H1 (cell line): Measurements from ENCODE around the gene ADCK1. TPM values are rescaled to one million over a fixed set of nuclear protein-coding genes. Genes with fewer than 3 reads are reported as not detected.
"Not testable (repeated sequence)": the region's sequence is repeated elsewhere in the genome, so short reads cannot be mapped to it uniquely, and the experiment has no call there.

Experiments used
- CTCF ChIA-PET: fragments of 300-600 bp; sonication (Branson Sonifier 250); formaldehyde crosslinking; loops from one replicate; lab custom pipeline; 2021; ENCODE audit not compliant: partially characterized antibody; lab: Charles Lee
- POLR2A ChIA-PET: fragments of 300-600 bp; sonication (Branson Sonifier 250); formaldehyde crosslinking; loops from one replicate; lab custom pipeline; 2021; ENCODE audit warnings: inconsistent platforms; ENCODE audit not compliant: partially characterized antibody; lab: Charles Lee
- DNase-seq, 2 experiments: peaks; one replicate each; pipeline versions ENCODE4 v3.0.0 to v3.0.0-alpha.2; 2010 to 2022; ENCODE audit warnings: low spot score in 2 of 2, low read depth in 1 of 2, mixed read lengths in 1 of 2
- FAIRE-seq: peaks from 2 replicates; lab custom pipeline; 2011; peaks lifted over from hg19 to GRCh38; lab: Jason Lieb, UNC
- H2AFZ ChIP-seq: 2 replicates; pipeline ENCODE4 v1.8.1; 2012; ENCODE audit warnings: low read length, inconsistent platforms
- H2AK5ac ChIP-seq: 2 replicates; pipeline ENCODE4 v1.6.1; 2013; ENCODE audit warnings: low read depth, low read length
- H2BK120ac ChIP-seq: replicated peaks from 2 replicates; pipeline ENCODE3; 2013; ENCODE audit warnings: low read depth, low read length, inconsistent platforms
- H2BK12ac ChIP-seq: 2 replicates; pipeline ENCODE4 v1.6.1; 2013; ENCODE audit warnings: low read depth, low read length
- H2BK15ac ChIP-seq: 2 replicates; pipeline ENCODE4 v1.6.1; 2013; ENCODE audit warnings: low read length
- H2BK20ac ChIP-seq: 2 replicates; pipeline ENCODE4 v1.6.1; 2013; ENCODE audit warnings: low read length
- H2BK5ac ChIP-seq: 2 replicates; pipeline ENCODE4 v1.6.1; 2013; ENCODE audit warnings: low read depth, low read length
- H3K14ac ChIP-seq: 2 replicates; pipeline ENCODE4 v1.6.1; 2013; ENCODE audit warnings: inconsistent platforms; ENCODE audit not compliant: insufficient read length
- H3K18ac ChIP-seq: 2 replicates; pipeline ENCODE4 v1.6.1; 2013; ENCODE audit warnings: low read length; ENCODE audit errors: extremely low read depth
- H3K23ac ChIP-seq: 2 replicates; pipeline ENCODE4 v1.6.1; 2013; ENCODE audit warnings: inconsistent platforms; ENCODE audit not compliant: insufficient read length
- H3K23me2 ChIP-seq: 2 replicates; pipeline ENCODE4 v1.6.1; 2013; ENCODE audit warnings: low read depth, low read length
- H3K27ac ChIP-seq: 2 replicates; pipeline ENCODE4 v1.6.1; 2011; ENCODE audit warnings: low read depth, low read length, inconsistent platforms
- H3K27me3 ChIP-seq, 4 experiments: replicated peaks in 1 of 4; 1 replicate in 1 of 4; 2 replicates in 3 of 4; pipeline versions ENCODE4 v1.6.1 to v1.8.1; 2011 to 2013; ENCODE audit warnings: low read length in 3 of 4, mild to moderate bottlenecking in 3 of 4, inconsistent platforms in 2 of 4, mixed read lengths in 2 of 4, moderate library complexity in 1 of 4; ENCODE audit not compliant: control insufficient read depth in 3 of 4, insufficient read depth in 3 of 4; ENCODE audit errors: extremely low read depth in 1 of 4
- H3K36me3 ChIP-seq, 4 experiments: 2 replicates each; pipeline versions ENCODE4 v1.6.1 to v1.8.1; 2011 to 2013; ENCODE audit warnings: mild to moderate bottlenecking in 4 of 4, low read length in 3 of 4, moderate library complexity in 2 of 4, control low read depth in 1 of 4, inconsistent platforms in 1 of 4; ENCODE audit not compliant: insufficient read depth in 4 of 4, control insufficient read depth in 2 of 4
- H3K4ac ChIP-seq: replicated peaks from 2 replicates; pipeline ENCODE3; 2013; ENCODE audit warnings: low read length, low read depth, mixed read lengths, inconsistent platforms; ENCODE audit not compliant: insufficient read length
- H3K4me1 ChIP-seq, 4 experiments: replicated peaks in 1 of 4; 1 replicate in 1 of 4; 2 replicates in 3 of 4; pipeline versions ENCODE4 v1.6.1 to v1.8.1; 2011 to 2013; ENCODE audit warnings: low read length in 3 of 4, inconsistent platforms in 2 of 4, mixed read lengths in 1 of 4; ENCODE audit not compliant: insufficient read depth in 4 of 4, control insufficient read depth in 3 of 4
- H3K4me2 ChIP-seq, 2 experiments: 2 replicates each; pipeline versions ENCODE4 v1.6.1 to v1.8.1; 2011 to 2013; ENCODE audit warnings: low read depth in 2 of 2, low read length in 2 of 2, control low read depth in 1 of 2, inconsistent platforms in 1 of 2, mild to moderate bottlenecking in 1 of 2; ENCODE audit not compliant: insufficient read depth in 1 of 2
- H3K4me3 ChIP-seq, 4 experiments: fragments of 200-600, 300-600 bp in 1 of 4; sonication (generic), shearing (Covaris generic), sonication (Bioruptor Twin) in 1 of 4; 2 replicates each; pipeline versions ENCODE4 v1.5.1 to v1.8.1; 2011 to 2016; ENCODE audit warnings: low read length in 4 of 4, low read depth in 3 of 4, control low read depth in 2 of 4, inconsistent platforms in 2 of 4, mild to moderate bottlenecking in 2 of 4, mixed read lengths in 1 of 4, moderate library complexity in 1 of 4; ENCODE audit not compliant: insufficient read depth in 2 of 4; ENCODE audit errors: extremely low read depth in 1 of 4
- H3K56ac ChIP-seq: replicated peaks from 2 replicates; pipeline ENCODE3; 2013; ENCODE audit warnings: low read depth, mild to moderate bottlenecking, mixed read lengths, low read length, inconsistent platforms; ENCODE audit not compliant: insufficient read length
- H3K79me1 ChIP-seq: 2 replicates; pipeline ENCODE4 v1.6.1; 2013; ENCODE audit warnings: low read depth, low read length, control low read depth
- H3K79me2 ChIP-seq, 2 experiments: 2 replicates each; pipeline versions ENCODE4 v1.6.1 to v1.8.1; 2012 to 2013; ENCODE audit warnings: low read length in 2 of 2, mild to moderate bottlenecking in 2 of 2, inconsistent platforms in 1 of 2; ENCODE audit not compliant: insufficient read depth in 2 of 2, control insufficient read depth in 1 of 2
- H3K9ac ChIP-seq, 4 experiments: replicated peaks in 1 of 4; 1 replicate in 1 of 4; 2 replicates in 3 of 4; pipeline versions ENCODE4 v1.6.1 to v1.8.1; 2011 to 2013; ENCODE audit warnings: low read depth in 3 of 4, low read length in 3 of 4, control low read depth in 2 of 4, mild to moderate bottlenecking in 2 of 4, moderate library complexity in 2 of 4, inconsistent platforms in 1 of 4; ENCODE audit errors: extremely low read depth in 1 of 4
- H3K9me3 ChIP-seq, 2 experiments: 2 replicates each; pipeline versions ENCODE4 v1.6.1 to v1.8.1; 2012 to 2013; ENCODE audit warnings: mild to moderate bottlenecking in 2 of 2, moderate library complexity in 2 of 2, control low read depth in 1 of 2, inconsistent platforms in 1 of 2, low read depth in 1 of 2, low read length in 1 of 2, mixed read lengths in 1 of 2; ENCODE audit not compliant: insufficient read depth in 2 of 2
- H4K20me1 ChIP-seq, 2 experiments: replicated peaks in 1 of 2; 2 replicates each; pipeline versions ENCODE3 to v1.8.1; 2011 to 2013; ENCODE audit warnings: inconsistent platforms in 2 of 2, low read length in 2 of 2, mild to moderate bottlenecking in 1 of 2; ENCODE audit not compliant: insufficient read depth in 2 of 2, control insufficient read depth in 1 of 2
- H4K5ac ChIP-seq: 2 replicates; pipeline ENCODE4 v1.6.1; 2013; ENCODE audit warnings: low read length, low read depth, mixed read lengths, inconsistent platforms; ENCODE audit not compliant: insufficient read length
- H4K8ac ChIP-seq: 2 replicates; pipeline ENCODE4 v1.8.0; 2013; ENCODE audit warnings: mild to moderate bottlenecking, moderate library complexity, low read length, inconsistent platforms; ENCODE audit not compliant: insufficient read depth; ENCODE audit errors: extremely low read depth
- H4K91ac ChIP-seq: replicated peaks from 2 replicates; pipeline ENCODE3; 2013; ENCODE audit warnings: low read length, mixed read lengths, inconsistent platforms; ENCODE audit not compliant: insufficient read length
- WGBS, 2 experiments: shearing (Covaris generic) in 1 of 2; methylation state at CpG; one replicate each; pipeline versions ENCODE4 v1.1.6 to v1.1.7; 2013 to 2015; ENCODE audit warnings: low lambda C conversion rate in 2 of 2, mixed read lengths in 2 of 2, inconsistent platforms in 1 of 2, low coverage in 1 of 2, missing lambda C conversion rate in 1 of 2; ENCODE audit not compliant: insufficient replicate concordance in 2 of 2, insufficient coverage in 1 of 2, insufficient read length in 1 of 2; ENCODE audit errors: extremely low coverage in 1 of 2, missing lambda C conversion rate in 1 of 2; 5-methylcytosine and 5-hydroxymethylcytosine counted together
- polyA plus RNA-seq, 7 experiments: library from polyadenylated mRNA; depleted of rRNA in 3 of 7; stranded (reverse) in 5 of 7; unstranded in 2 of 7; fragments of >200 nt in 5 of 7; fragments of 200-250 nt in 2 of 7; gene quantifications; 1 replicate in 5 of 7; 2 replicates in 1 of 7; 4 replicates in 1 of 7; pipeline versions ENCODE4 v1.2.1 to v1.2.3, GENCODE V29; 2011 to 2013; ENCODE audit warnings: missing spikeins in 2 of 7, mixed read lengths in 2 of 7
- total RNA-seq: library from RNA; stranded (reverse); fragmentation: NEBNext Ultra II Directional; extraction: Animal tissue kit (Norgen Biotek cat#: 25700); gene quantifications from 2 replicates; pipeline ENCODE4 v1.2.1, GENCODE V29; 2021

ADCK1 gene
- total and polyA plus RNA-seq, 2 of the 8 experiments (the other 6 are each of a cell fraction or from before 2014, with no cell fraction given): 11.0 to 16.8 TPM

DNA sequence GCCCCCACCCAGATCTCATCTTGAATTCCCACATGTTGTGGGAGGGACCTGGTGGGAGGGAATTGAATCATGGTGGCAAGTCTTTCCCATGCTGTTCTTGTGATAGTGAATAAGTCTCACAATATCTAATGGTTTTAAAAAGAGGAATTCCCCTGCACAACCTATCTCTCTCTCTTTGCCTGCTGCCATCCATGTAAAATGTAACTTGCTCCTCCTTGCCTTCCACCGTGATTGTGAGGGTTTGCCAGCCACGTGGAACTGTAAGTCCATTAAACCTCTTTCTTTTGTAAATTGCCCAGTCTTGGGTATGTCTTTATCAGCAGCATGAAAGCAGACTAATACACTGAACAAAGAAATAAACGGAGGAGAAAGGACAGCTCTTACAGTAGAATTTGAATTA, 159.8 kb downstream of the ADCK1 start:
- H2AK5ac ChIP-seq, H3K4me1 ChIP-seq, H2BK120ac ChIP-seq, H2BK12ac ChIP-seq, H4K20me1 ChIP-seq, POLR2A ChIA-PET, H3K9ac ChIP-seq, H3K79me2 ChIP-seq, H3K27ac ChIP-seq, H2BK15ac ChIP-seq, CTCF ChIA-PET, H3K23ac ChIP-seq, DNase-seq, H3K23me2 ChIP-seq, H2AFZ ChIP-seq, H3K4me3 ChIP-seq, H3K56ac ChIP-seq, H3K4me2 ChIP-seq, H3K9me3 ChIP-seq, H4K8ac ChIP-seq, H3K79me1 ChIP-seq, H3K4ac ChIP-seq, FAIRE-seq, H2BK20ac ChIP-seq, H2BK5ac ChIP-seq, H4K91ac ChIP-seq, H3K14ac ChIP-seq, H4K5ac ChIP-seq, H3K36me3 ChIP-seq, H3K27me3 ChIP-seq, H3K18ac ChIP-seq: not testable (repeated sequence)
- whole genome bisulfite sequencing, 2 experiments: 62% methylated on average over 3 of the region's 3 CpGs; no CpG with 5 or more reads in 1 of the 2 experiments
